ENCODE data around the gene AFG1L. TPM values are rescaled to one million over a fixed set of nuclear protein-coding genes. Genes with fewer than 3 reads are reported as not detected.

Gene AFG1L
- total RNA-seq, 1 experiment from 2014 or later = 4.9 TPM

- no peaks in the 10 kb centered on the region for H3K27me3 ChIP-seq (ENCODE audit: insufficient read depth, low read length)
- no peak overlapping the region for H3K9ac ChIP-seq (ENCODE audit: low read length)
- intact Hi-C loops (cut with micrococcal nuclease) = loop anchor here (10.0 kb wide), 1 partner anchor 245 kb away; no protein-coding TSS in a partner anchor
- POLR2A ChIA-PET = no interaction called here
- peak; percentile 46 for TF ChIP-seq RAD21 (IDR thresholded peaks at IDR 0.05; ENCODE audit: low read depth)
- TF ChIP-seq EZH2phosphoT487 (IDR thresholded peaks at IDR 0.05; ENCODE audit: borderline replicate concordance) = no peak
- TF ChIP-seq, protein P1, sequence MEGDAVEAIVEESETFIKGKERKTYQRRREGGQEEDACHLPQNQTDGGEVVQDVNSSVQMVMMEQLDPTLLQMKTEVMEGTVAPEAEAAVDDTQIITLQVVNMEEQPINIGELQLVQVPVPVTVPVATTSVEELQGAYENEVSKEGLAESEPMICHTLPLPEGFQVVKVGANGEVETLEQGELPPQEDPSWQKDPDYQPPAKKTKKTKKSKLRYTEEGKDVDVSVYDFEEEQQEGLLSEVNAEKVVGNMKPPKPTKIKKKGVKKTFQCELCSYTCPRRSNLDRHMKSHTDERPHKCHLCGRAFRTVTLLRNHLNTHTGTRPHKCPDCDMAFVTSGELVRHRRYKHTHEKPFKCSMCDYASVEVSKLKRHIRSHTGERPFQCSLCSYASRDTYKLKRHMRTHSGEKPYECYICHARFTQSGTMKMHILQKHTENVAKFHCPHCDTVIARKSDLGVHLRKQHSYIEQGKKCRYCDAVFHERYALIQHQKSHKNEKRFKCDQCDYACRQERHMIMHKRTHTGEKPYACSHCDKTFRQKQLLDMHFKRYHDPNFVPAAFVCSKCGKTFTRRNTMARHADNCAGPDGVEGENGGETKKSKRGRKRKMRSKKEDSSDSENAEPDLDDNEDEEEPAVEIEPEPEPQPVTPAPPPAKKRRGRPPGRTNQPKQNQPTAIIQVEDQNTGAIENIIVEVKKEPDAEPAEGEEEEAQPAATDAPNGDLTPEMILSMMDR (IDR thresholded peaks at IDR 0.05 in 2 of 3, conservative IDR thresholded peaks at IDR 0.05 in 1 of 3; ENCODE audit: borderline replicate concordance in 1 of 3, insufficient read depth in 1 of 3, low read depth in 2 of 3, low read length in 2 of 3) = peak; percentile 18 to 32 (median 25); a peak in 3 of 6 replicates
- no peaks in the 10 kb centered on the region for H3K79me2 ChIP-seq (ENCODE audit: insufficient read depth, low read length)
- H3K9me3 ChIP-seq (ENCODE audit: control insufficient read depth in 1 of 2, insufficient read depth in 1 of 2, low read depth in 1 of 2, low read length in 2 of 2) = no peaks in the 10 kb centered on the region
- ATAC-seq = peak; percentile 52; the same call in 1 of the 2 replicates
- H4K20me1 ChIP-seq (ENCODE audit: insufficient read depth) = no peaks in the 10 kb centered on the region
- no peaks in the 10 kb centered on the region for H3K4me1 ChIP-seq (ENCODE audit: control insufficient read depth in 1 of 2, insufficient read depth in 2 of 2, low read length in 2 of 2)
- no peaks in the 10 kb centered on the region for H3K36me3 ChIP-seq (ENCODE audit: control insufficient read depth in 1 of 2, insufficient read depth in 2 of 2, low read length in 2 of 2)
- RAD21 ChIA-PET (ENCODE audit: low non-redundant PET in 1 of 2, low total read pairs in 2 of 2, uncharacterized antibody in 2 of 2, unreplicated experiment in 2 of 2) = interaction anchor here in 1 of 2 experiments (0.6 kb wide), 1 partner anchor 87 kb away, joined by 3 read pairs; no protein-coding TSS in a partner anchor
- H3K4me2 ChIP-seq (ENCODE audit: low read length) = no peak overlapping the region
- no TSS peak for BruUV-seq (replicated peaks)
- H3K27ac ChIP-seq (ENCODE audit: low read depth, low read length) = no peak overlapping the region
- CTCF ChIA-PET = no interaction called here
- H3K4me3 ChIP-seq (replicated peaks in 1 of 2; ENCODE audit: low read depth in 1 of 2, low read length in 2 of 2) = no peak overlapping the region
- DNase-seq (ENCODE audit: low read depth, low spot score) = no peak
- no peaks in the 10 kb centered on the region for H3K9me2 ChIP-seq (ENCODE audit: insufficient read depth)
- H2AFZ ChIP-seq (ENCODE audit: low read depth, low read length, poor library complexity, severe bottlenecking) = no peak overlapping the region
These were observed 65.3 kb downstream of the AFG1L start for GRCh38 chr6:108359901-108360882.

DNA sequence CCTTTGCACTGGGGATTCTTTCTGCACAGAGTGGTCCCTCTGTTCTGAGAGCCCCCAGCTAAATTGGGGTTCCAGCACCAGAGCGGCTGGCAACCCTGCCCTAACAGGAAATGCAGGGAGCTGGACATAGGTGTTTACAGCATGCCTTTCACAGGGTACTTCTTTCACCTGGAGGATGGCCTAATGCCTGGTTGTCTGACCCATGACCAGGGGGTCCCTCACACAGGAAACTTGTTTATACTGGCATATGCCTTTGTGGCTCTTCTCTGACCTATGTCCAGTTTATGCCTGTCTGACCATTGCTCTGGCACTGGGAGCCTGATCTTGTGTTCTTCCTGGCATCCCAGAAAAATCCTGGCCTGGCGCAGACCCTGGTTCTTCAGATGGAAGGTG, 66.1 kb downstream of the AFG1L start:
- RAD21 ChIA-PET (ENCODE audit: low non-redundant PET in 1 of 2, low total read pairs in 2 of 2, uncharacterized antibody in 2 of 2, unreplicated experiment in 2 of 2) = no interaction called here
- CTCF ChIA-PET = no interaction called here
- BruUV-seq (replicated peaks) = no TSS peak
- TF ChIP-seq RAD21 (IDR thresholded peaks at IDR 0.05; ENCODE audit: low read depth) (no peak), YY1 (IDR thresholded peaks at IDR 0.05; ENCODE audit: extremely low read depth, insufficient replicate concordance, low read depth, low read length) (no peak), EZH2phosphoT487 (IDR thresholded peaks at IDR 0.05; ENCODE audit: borderline replicate concordance) (no peak), EGR1 (IDR thresholded peaks at IDR 0.05; ENCODE audit: low read depth) (no peak), SRF (IDR thresholded peaks at IDR 0.05; ENCODE audit: low read depth) (no peak), TCF7L2 (IDR thresholded peaks at IDR 0.05; ENCODE audit: borderline replicate concordance, extremely low read depth, insufficient read depth, insufficient read length) (no peak), ZFX (IDR thresholded peaks at IDR 0.05) (no peak), POLR2AphosphoS5 (IDR thresholded peaks at IDR 0.05; ENCODE audit: low read depth, low read length) (no peak), ZNF274 (IDR thresholded peaks at IDR 0.05; ENCODE audit: low read depth, low read length) (no peak), SIN3A (IDR thresholded peaks at IDR 0.05; ENCODE audit: low read depth) (no peak), JUND (IDR thresholded peaks at IDR 0.05) (no peak), CBX3 (IDR thresholded peaks at IDR 0.05; ENCODE audit: low read depth) (no peak), EZH2 (IDR thresholded peaks at IDR 0.05) (no peak)
- TF ChIP-seq, protein P1 (IDR thresholded peaks at IDR 0.05 in 2 of 3, conservative IDR thresholded peaks at IDR 0.05 in 1 of 3; ENCODE audit: borderline replicate concordance in 1 of 3, insufficient read depth in 1 of 3, low read depth in 2 of 3, low read length in 2 of 3) = no peak

More for the DNA sequence above, 66.1 kb downstream of the AFG1L start:
- H3K36me3 ChIP-seq (ENCODE audit: control insufficient read depth in 1 of 2, insufficient read depth in 2 of 2, low read length in 2 of 2) = no peaks in the 10 kb centered on the region
- ATAC-seq (no peak), DNase-seq (ENCODE audit: low read depth, low spot score) (no peak)
- no peak overlapping the region for H3K27ac ChIP-seq (ENCODE audit: low read depth, low read length)
- POLR2A ChIA-PET = no interaction called here
- no peaks in the 10 kb centered on the region for H3K9me2 ChIP-seq (ENCODE audit: insufficient read depth)
- no peaks in the 10 kb centered on the region for H3K4me1 ChIP-seq (ENCODE audit: control insufficient read depth in 1 of 2, insufficient read depth in 2 of 2, low read length in 2 of 2)
- no peak overlapping the region for H2AFZ ChIP-seq (ENCODE audit: low read depth, low read length, poor library complexity, severe bottlenecking)
- H3K27me3 ChIP-seq (ENCODE audit: insufficient read depth, low read length) = no peaks in the 10 kb centered on the region
- H3K4me2 ChIP-seq (ENCODE audit: low read length) = no peak overlapping the region
- H3K9me3 ChIP-seq (ENCODE audit: control insufficient read depth in 1 of 2, insufficient read depth in 1 of 2, low read depth in 1 of 2, low read length in 2 of 2) = no peaks in the 10 kb centered on the region
- intact Hi-C loops (cut with micrococcal nuclease) = loop anchor here (10.0 kb wide), 1 partner anchor 246 kb away; no protein-coding TSS in a partner anchor
- H3K9ac ChIP-seq (ENCODE audit: low read length) = no peak overlapping the region
- H3K79me2 ChIP-seq (ENCODE audit: insufficient read depth, low read length) = no peaks in the 10 kb centered on the region
- H3K4me3 ChIP-seq (replicated peaks in 1 of 2; ENCODE audit: low read depth in 1 of 2, low read length in 2 of 2) = no peak overlapping the region
- no peaks in the 10 kb centered on the region for H4K20me1 ChIP-seq (ENCODE audit: insufficient read depth)

Measured in HCT116 (cell line).